HG03039 (cell line): ENCODE results near the gene ADRB2.

Experiments
- ATAC-seq: cut with Tn5 transposase; IDR thresholded peaks from one replicate; pipeline ENCODE4 v1.9.1; 2021; ENCODE audit warnings: mild to moderate bottlenecking, moderate library complexity; ENCODE audit not compliant: unreplicated experiment

The ADRB2 gene

DNA sequence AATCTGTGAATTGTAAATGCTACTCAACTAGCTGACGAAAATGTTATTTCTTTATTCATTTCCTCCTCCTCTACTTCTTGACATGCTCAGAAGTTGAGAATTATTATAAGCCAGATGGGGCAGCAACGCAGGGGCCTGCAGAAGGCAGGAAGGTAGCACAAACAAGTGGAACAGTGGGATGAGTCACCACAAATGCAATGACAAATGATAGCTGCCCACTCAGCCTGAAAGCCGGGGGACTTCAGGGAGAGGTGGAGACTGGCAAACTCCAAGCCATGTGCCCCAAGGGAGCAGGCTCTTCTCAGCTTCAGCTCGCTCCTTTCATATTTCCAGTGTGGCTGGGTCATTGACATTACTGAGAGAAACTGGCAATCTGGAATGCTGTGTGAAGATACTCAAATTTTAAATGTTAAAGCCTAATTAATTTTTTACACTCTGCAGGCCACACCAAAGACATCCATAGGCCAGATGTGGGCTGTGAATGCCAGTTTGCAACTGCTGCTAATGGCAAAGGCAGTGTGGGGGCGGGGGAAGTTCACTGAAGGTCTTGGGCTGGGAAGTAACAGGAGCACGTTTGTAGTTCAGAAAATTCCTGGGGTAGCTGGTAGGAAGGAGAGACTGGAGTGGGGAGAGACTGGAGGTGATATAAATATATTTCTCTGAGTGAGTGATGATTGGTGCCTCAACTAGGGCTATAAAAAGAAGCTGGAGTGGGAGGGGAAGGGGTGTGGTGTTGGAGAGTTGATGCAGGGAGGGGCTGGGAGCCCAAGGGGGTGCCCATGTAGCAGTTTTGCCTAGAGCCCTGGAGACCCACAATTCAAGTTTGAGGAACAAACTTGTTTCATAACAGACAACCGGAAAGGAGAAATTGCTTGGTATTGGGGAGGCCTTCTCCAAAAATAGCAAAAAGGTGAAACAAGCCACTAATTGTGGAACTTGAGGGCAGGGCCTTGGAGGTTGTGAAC, 20.8 kb upstream of the ADRB2 start:
- peak; percentile 36 for ATAC-seq

DNA sequence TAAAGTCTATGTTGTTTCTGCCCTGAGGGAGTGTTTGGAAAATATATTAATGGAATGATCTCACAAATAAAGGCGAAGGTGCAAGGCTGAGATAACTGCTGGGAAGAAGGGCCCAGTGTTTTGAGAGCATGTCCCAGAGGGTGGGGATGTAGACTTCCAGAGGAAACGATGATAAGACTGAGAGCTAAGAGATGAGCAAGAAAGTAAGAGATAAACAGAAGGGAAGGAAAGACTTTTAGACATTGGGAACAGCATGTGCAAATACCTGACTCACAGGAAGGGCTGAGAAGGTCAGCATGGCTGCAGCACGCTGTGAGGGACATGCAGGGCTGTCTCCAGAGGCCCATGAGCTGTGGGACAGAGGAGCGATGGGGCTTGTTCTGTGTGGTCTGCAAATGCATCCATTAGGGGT, 19.9 kb upstream of the ADRB2 start:
- ATAC-seq, result no peak

DNA sequence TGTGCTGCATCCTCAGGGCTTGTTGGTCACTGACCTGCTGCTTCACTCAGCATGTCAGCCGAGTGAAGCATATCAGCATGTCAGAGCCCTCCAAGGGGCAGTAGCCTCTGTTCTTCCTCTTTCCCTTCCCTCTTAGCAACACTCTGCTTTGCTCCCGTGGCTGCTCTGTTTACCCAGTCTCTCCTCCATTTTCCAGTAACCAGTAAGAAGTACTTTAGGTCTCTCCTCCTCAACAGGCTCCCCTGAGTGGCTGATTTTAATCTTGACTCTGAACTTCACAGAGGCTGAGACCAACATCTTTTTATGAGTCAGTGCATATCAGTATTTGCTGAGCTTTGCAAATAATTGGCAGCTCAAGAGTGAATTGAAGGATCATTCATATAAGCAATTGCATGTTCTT, 18.6 kb upstream of the ADRB2 start:
- no peak for ATAC-seq

DNA sequence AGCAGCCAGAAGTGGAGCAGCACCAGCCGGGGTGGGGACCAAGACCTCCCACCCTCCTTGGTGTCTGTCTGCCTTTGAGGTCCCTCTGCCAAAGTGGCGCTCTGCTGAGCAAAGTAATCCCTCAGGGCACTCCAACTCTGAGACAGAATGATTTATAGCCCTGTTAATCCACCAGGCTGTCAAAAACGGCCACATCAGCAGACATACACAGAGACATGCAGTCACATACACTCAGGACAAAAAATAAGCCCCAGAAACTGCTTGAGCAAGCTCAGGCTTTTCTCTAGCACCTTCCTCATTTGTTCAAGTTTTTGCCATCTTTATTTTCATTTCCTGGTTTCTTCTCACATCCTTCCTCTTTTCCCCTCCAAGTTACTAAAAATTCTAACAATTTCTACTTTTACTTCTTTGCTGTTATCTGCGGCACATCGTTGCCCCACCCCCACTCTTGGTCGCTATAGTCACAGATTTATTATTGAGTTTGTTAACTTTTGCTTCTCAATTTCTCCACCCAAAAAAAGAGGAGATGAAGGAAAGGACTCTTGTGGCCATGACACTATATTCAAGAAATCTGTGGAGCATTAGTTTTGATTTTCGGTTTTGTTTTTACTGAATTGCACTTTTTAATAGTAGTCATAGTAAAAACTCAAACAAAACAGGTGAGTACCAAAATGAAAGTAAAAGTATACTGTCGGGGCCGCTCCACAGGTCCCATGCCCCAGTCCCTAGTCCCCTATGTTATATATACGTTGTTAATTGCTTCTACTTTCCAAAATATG, 17.4 kb upstream of the ADRB2 start:
- peak; percentile 62 for ATAC-seq

DNA sequence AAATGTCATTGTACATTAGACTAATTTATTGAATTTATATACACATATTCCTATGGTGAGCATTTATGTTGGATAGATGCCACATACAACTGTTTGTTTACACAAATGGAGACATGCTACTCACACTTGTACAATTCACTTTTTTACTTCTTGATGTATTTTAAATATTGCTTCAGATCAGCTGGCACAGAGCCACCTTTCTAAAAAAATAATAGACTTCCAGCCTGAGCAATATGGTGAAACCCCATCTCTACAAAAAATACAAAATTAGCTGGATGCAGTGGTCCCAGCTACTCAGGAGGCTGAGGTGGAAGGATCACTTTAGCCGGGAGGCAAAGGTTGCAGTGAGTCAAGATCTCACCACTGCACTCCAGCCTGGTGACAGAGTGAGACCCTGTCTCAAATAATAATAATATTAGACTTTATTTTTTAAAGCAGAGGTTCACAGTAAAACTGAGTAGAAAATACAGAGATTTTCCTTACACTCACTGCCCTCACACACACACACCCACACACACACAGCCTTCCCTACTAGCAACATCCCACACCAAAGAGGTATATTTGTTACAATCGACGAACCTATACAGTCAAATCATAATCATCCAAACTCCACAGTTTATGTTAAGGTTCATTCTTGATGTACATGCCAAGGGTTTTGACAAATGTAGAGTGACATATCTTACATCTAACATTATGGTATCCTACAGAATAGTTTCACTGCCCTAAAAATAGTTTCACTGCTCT, 16.5 kb upstream of the ADRB2 start:
- ATAC-seq, result no peak

DNA sequence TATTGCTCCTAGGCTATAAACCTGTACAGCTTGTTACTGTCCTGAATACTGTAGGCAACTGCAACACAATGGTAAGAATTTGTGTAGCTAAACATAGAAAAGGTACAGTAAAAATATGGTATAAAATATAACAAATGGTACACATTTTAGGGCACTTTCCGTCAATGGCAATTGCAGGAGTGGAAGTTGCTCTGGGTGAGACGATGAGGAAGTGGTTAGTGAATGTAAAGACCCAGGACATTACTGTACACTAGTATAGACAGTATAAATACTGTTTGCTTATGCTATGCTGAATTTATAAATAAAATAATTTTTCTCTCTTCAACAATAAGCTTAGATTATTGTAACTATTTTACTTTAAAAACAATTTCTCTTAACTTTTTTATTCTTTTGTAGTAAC, 15.6 kb upstream of the ADRB2 start:
- ATAC-seq, result no peak

DNA sequence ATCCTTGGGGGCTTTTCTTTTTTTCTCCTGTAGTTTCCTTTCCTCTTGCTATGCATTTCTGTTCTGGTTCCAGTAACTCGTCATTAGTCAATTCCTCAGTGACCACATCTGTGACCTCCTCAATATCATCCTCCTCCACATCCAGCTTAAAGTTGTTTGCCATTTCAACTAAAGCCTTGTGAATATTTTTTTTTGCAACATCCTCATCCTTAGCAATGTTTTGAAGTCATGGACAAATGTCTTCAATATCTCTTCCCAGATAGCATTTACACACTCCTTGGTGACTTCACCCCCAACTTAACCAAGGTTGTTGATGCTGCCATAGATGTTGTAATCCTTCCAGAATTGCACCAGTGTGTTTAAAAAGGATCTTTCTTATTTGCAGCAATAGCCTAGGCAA, 14.7 kb upstream of the ADRB2 start:
- no peak for ATAC-seq

DNA sequence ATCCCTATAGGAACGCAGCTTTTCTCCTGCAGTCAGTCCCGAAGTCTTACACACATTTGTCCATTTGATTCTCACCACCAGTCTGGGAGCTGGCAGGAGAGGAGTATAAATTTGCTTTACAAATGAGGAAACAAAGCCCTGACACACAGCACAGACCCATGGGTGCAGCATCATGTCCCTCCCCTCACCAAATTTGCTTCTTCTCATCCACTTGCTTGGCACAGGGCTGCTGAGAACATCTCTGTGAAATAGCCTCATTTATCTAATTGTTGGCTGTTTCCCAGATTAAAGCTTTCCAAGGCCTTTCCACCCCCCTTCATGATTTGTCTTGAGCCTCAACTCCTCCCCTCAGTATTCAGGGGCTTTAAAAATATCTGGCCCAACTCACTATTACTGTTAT, 11.3 kb upstream of the ADRB2 start:
- ATAC-seq, result no peak

DNA sequence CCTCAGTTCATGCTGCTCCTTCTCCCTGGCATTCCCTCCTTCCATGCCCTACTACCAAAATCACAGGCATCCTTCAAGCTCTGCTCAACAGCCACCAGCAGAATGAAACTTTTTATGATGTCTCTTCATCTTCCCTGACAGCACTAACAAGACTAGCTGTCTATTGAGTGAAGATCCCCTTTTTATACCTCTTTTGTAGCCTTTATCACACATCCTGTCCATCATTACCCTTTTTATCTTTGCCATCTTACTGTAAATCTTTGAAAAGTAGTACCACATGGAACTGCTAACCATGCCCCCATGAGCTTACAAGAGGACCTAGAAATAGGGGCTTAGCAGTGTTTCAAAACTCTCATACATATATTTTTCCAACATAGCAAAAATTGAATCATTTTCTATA, 10.8 kb upstream of the ADRB2 start:
- ATAC-seq, result no peak

DNA sequence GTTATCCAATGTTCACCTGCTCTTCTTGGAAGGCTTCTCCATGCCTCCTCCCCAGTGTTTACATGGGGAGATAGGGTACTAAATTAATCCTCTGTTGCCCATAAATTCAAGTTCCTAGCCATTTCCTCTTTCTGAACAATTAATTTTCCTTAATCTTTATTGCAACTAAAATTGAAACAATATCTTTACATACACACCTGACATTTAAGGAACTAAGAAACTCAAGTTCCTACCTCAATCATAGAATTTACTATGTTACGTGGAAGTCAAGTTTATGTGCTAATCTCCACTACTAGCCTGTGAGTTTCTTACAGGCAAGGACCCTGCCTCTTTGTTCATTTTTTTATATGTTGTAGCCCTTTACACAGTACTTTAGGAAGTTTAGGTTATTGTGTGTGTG, 10.1 kb upstream of the ADRB2 start:
- ATAC-seq, result no peak

DNA sequence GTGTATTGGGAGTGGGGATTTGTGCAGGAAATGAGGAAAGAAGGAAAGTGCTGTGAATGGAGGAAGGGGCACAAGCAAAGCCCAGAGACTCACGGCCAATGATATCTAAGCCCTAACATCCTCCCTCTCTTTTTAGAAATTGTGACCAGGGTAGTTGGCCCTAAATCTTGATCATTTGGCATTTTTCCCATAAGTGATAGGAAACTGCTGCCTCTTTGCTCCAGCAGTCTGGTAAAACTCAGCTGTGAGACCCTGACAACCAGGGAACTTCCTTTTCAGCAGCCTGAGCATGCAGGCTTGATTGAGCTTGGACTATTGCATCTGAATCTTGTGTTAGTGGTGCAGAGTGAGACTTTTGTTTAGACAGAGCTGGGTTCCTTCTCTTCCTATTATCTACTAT, 9.6 kb upstream of the ADRB2 start:
- no peak for ATAC-seq

DNA sequence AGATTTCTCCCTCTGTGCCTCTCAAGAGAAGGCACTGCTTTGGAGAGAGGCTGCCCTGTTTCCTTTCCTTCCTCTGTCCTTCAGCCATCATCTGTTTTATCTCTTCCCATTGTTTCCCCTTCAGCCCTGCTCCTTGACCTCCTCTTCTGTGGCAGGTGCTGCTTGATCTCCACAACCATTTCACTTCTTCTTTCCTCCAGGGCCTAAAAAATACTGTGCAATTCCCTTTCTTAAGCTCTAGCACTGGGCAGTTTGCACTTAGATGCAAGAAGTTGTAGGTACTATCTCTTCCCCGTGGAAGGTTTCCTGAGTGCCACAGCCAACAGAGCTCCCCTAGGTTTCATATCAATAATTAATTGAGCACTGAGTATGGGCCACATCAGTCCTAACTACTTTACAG, 8.8 kb upstream of the ADRB2 start:
- ATAC-seq, result no peak

DNA sequence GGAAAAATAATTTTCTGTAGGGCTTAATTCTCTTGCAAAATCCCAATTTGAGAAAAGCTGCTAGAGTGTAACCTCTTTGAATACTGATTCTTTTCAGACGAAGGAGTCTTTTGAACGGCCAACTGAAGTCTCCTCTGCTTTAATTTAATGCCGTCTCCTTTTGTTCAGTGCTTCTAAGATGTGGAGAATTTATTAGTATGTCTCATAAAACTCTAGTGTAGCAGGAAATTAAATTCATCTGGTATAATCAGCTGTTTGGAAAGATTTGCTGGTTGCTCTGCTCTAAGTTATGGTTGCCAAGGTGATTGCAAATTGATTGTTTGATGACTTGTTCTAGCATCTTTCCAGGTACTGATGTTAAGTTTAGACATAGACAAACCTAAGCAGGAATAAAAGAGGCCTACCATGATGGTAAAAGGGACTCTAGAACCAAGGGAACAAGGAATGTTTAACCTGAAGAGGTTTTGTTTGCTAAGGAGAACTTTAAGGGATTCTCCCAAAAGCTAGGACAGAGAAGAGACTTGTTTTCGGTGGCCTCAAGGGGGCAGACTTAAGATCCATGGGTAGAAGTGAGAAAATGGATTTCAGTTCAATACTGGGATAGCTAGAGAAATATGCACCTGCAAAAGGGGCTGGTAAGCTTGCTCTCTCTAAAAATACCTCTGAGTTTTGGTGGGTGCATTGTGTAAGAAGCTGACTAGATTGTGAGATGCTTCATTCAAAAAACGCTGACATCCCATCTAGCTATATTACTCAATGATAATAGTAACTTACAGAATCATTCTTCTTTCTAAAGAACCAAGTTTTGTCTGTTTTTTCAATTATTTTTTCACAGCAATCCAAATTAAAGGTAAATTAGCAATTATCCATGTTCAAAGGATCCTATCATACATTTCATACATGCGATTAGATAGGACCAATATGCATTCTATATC, 5.7 kb upstream of the ADRB2 start:
- ATAC-seq, result no peak

DNA sequence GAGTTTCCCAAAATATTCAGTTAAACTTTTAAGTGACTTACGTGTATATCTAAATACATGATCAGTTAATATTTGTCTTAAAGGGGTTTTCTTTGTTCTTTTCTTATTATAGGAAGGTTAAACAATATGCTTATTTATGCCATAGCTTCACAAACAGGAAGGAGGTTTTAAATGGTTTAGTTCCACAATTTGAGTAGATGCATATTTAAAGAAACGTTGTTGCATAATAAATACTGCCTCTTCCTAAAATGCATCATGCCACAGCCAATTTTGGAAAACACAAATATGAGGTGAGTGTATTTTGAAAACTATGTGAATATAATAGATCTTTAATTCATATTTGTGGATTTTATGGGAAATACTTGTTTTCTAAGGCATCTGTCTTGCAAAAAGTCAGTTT, 2.5 kb upstream of the ADRB2 start:
- ATAC-seq, result no peak

DNA sequence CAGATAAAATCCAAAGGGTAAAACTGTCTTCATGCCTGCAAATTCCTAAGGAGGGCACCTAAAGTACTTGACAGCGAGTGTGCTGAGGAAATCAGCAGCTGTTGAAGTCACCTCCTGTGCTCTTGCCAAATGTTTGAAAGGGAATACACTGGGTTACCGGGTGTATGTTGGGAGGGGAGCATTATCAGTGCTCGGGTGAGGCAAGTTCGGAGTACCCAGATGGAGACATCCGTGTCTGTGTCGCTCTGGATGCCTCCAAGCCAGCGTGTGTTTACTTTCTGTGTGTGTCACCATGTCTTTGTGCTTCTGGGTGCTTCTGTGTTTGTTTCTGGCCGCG, 727 bp upstream of the ADRB2 start:
- ATAC-seq, result peak; percentile 14

DNA sequence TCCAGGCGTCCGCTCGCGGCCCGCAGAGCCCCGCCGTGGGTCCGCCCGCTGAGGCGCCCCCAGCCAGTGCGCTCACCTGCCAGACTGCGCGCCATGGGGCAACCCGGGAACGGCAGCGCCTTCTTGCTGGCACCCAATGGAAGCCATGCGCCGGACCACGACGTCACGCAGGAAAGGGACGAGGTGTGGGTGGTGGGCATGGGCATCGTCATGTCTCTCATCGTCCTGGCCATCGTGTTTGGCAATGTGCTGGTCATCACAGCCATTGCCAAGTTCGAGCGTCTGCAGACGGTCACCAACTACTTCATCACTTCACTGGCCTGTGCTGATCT, 294 bp downstream of the ADRB2 start:
- no peak for ATAC-seq

DNA sequence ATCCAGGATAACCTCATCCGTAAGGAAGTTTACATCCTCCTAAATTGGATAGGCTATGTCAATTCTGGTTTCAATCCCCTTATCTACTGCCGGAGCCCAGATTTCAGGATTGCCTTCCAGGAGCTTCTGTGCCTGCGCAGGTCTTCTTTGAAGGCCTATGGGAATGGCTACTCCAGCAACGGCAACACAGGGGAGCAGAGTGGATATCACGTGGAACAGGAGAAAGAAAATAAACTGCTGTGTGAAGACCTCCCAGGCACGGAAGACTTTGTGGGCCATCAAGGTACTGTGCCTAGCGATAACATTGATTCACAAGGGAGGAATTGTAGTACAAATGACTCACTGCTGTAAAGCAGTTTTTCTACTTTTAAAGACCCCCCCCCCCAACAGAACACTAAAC, 1.3 kb downstream of the ADRB2 start:
- no peak for ATAC-seq

DNA sequence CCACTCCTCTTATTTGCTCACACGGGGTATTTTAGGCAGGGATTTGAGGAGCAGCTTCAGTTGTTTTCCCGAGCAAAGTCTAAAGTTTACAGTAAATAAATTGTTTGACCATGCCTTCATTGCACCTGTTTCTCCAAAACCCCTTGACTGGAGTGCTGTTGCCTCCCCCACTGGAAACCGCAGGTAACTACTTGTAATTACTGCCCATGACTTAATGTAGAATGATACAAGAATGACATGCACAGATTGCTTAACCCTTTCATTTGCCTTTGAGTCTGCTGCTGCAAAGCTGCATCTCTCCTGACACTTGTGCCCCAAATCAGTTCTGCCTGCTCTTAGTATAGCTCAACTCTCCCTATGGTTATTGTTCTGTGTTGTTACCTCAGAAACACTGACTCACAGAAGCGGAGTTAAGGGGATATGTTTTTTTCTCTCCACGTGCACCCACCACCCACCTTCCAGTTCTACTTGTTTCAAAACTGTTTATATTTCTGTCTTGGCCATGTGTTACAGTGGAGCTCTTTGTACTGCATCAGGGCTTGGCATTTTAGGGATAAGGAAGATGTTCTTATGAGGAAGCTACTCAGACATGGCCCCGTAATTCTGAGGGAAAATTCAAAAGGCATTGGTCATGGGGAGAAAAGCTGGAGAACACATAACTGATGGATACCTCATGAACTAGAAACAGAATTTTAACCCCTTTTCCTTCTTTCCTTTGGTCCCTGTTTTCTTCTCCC, 2.3 kb downstream of the ADRB2 start:
- no peak for ATAC-seq

DNA sequence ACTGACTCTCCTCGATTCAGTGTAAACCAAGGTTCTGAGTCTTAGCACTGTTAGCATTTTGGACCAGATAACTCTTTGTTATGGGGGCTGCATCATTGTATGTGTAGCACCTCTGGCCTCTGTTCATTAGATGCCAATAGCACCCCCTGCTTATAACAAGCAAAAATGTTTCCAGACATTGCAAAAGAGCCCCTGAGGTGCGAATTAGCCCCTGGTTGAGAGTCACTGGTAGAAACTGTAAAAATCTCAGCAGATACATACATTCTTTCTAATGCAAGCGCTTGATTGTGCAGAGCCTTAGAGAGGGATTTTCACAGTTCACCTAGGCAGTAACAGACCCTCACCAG, 2.8 kb downstream of the ADRB2 start:
- no peak for ATAC-seq

DNA sequence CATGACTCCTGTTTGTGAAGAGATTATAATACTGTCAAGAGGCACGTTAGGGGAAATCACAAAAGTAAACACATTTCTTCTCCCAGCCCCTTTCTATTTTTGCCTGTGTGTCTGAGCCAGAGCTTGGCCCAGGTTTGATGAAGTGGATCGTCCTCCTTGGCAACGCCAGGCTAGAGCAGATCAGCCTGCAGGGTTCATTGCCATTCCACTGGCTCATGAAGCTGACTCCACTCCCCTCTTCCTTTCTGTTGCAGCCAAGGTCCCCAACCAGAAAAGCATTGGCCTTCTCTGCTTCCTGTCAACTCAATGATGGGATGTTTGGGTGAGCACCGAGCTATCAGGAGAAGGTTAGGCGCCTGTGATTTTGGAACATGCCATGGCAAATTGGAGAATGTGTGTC, 3.3 kb downstream of the ADRB2 start:
- ATAC-seq, result no peak
